Measurements from ENCODE around the gene UNC5A.

Gene UNC5A

GRCh38 chr5:176846335-176847140 is 36.2 kb downstream of the UNC5A start:
- DNase-seq (ENCODE audit: low read depth in 2 of 2) = peak in 1 of 2 donors; percentile 5

- DNase-seq (ENCODE audit: low read depth in 2 of 2) = no peak
Measured at GRCh38 chr5:176847148-176847547, 36.8 kb downstream of the UNC5A start.

- DNase-seq (ENCODE audit: low read depth in 2 of 2) = no peak
Measured at GRCh38 chr5:176847726-176848290, 37.4 kb downstream of the UNC5A start.

- DNase-seq (ENCODE audit: low read depth in 2 of 2) = no peak
Measured at GRCh38 chr5:176848651-176849050, 38.3 kb downstream of the UNC5A start.

GRCh38 chr5:176849611-176850227 is 39.4 kb downstream of the UNC5A start:
- no peak for DNase-seq (ENCODE audit: low read depth in 2 of 2)

GRCh38 chr5:176850371-176851245 is 40.2 kb downstream of the UNC5A start:
- no peak for DNase-seq (ENCODE audit: low read depth in 2 of 2)

- DNase-seq (ENCODE audit: low read depth in 2 of 2) = no peak
Measured at GRCh38 chr5:176851380-176851779, 41.0 kb downstream of the UNC5A start.

- no peak for DNase-seq (ENCODE audit: low read depth in 2 of 2)
Measured at GRCh38 chr5:176851871-176852658, 41.7 kb downstream of the UNC5A start.

GRCh38 chr5:176853151-176853778 is 42.9 kb downstream of the UNC5A start:
- no peak for DNase-seq (ENCODE audit: low read depth in 2 of 2)

GRCh38 chr5:176854164-176854563 is 43.8 kb downstream of the UNC5A start:
- no peak for DNase-seq (ENCODE audit: low read depth in 2 of 2)

- DNase-seq (ENCODE audit: low read depth in 2 of 2) = no peak
Measured at GRCh38 chr5:176855598-176855997, 45.2 kb downstream of the UNC5A start.

GRCh38 chr5:176856746-176857145 is 46.4 kb downstream of the UNC5A start:
- no peak for DNase-seq (ENCODE audit: low read depth in 2 of 2)

GRCh38 chr5:176857216-176857893 is 47.0 kb downstream of the UNC5A start:
- no peak for DNase-seq (ENCODE audit: low read depth in 2 of 2)

GRCh38 chr5:176857894-176858273 is 47.5 kb downstream of the UNC5A start:
- DNase-seq (ENCODE audit: low read depth in 2 of 2) = no peak

- DNase-seq (ENCODE audit: low read depth in 2 of 2) = no peak
Measured at GRCh38 chr5:176859916-176860315, 49.6 kb downstream of the UNC5A start.

GRCh38 chr5:176860381-176860780 is 50.0 kb downstream of the UNC5A start:
- no peak for DNase-seq (ENCODE audit: low read depth in 2 of 2)

- no peak for DNase-seq (ENCODE audit: low read depth in 2 of 2)
Measured at GRCh38 chr5:176861276-176861675, 50.9 kb downstream of the UNC5A start.

GRCh38 chr5:176862330-176862995 is 52.1 kb downstream of the UNC5A start:
- no peak for DNase-seq (ENCODE audit: low read depth in 2 of 2)

- DNase-seq (ENCODE audit: low read depth in 2 of 2) = no peak
Measured at GRCh38 chr5:176863041-176863764, 52.8 kb downstream of the UNC5A start.
